Sigmoid colon (tissue), 7 donors: ENCODE results near the gene ANKH. TPM values are rescaled to one million over a fixed set of nuclear protein-coding genes. Genes with fewer than 3 reads are reported as not detected.

Experiments
- DNase-seq: peaks from one replicate; pipeline ENCODE4 v3.0.0-alpha.2; 2019
- H3K27ac ChIP-seq, 4 donors: fragments of 200-600 bp; sonication (generic); one replicate each; pipeline ENCODE4 v1.5.1; 2016 to 2019; ENCODE audit warnings: mild to moderate bottlenecking in 1 of 4
- H3K27me3 ChIP-seq, 3 donors: fragments of 200-600 bp; sonication (generic); one replicate each; pipeline ENCODE4 v1.5.1; 2019; ENCODE audit warnings: mild to moderate bottlenecking in 1 of 3
- H3K36me3 ChIP-seq, 4 donors: fragments of 200-600 bp; sonication (generic); one replicate each; pipeline ENCODE4 v1.5.1; 2016 to 2019
- H3K4me1 ChIP-seq, 4 donors: fragments of 200-600 bp; sonication (generic); one replicate each; pipeline ENCODE4 v1.5.1; 2017 to 2019
- H3K4me3 ChIP-seq, 4 donors: fragments of 200-600 bp; sonication (generic); one replicate each; pipeline ENCODE4 v1.5.1; 2017 to 2019; ENCODE audit warnings: mild to moderate bottlenecking in 2 of 4, moderate library complexity in 1 of 4
- H3K9me3 ChIP-seq, 4 donors: fragments of 200-600 bp in 3 of 4; sonication (generic) in 3 of 4; one replicate each; pipeline versions ENCODE4 v1.5.1 to v1.6.1; 2013 to 2019
- CTCF ChIP-seq, 4 experiments: fragments of 450-650 bp in 3 of 4; fragments of 200-600 bp in 1 of 4; IDR thresholded peaks; one replicate each; pipeline ENCODE4 v1.5.1; 2016 to 2019; ENCODE audit warnings: antibody characterized with exemption in 4 of 4, mild to moderate bottlenecking in 3 of 4, moderate library complexity in 2 of 4
- EP300 ChIP-seq, 4 donors: sonication (generic); formaldehyde crosslinking; IDR thresholded peaks; one replicate each; pipeline ENCODE4 v1.6.1; 2017; ENCODE audit warnings: antibody characterized with exemption in 4 of 4
- POLR2A ChIP-seq, 2 donors: fragments of 450-650 bp; IDR thresholded peaks; one replicate each; pipeline ENCODE4 v1.6.1; 2016; ENCODE audit warnings: antibody characterized with exemption in 2 of 2, mild to moderate bottlenecking in 2 of 2, moderate library complexity in 2 of 2
- POLR2AphosphoS5 ChIP-seq, 4 donors: sonication (generic); formaldehyde crosslinking; IDR thresholded peaks; one replicate each; pipeline ENCODE4 v1.6.1; 2017; ENCODE audit warnings: antibody characterized with exemption in 4 of 4
- WGBS, 2 donors: extraction: QIAGEN DNeasy Blood & Tissue Kit; methylation state at CpG; one replicate each; pipeline ENCODE4 v1.1.7; 2013; 5-methylcytosine and 5-hydroxymethylcytosine counted together
- intact Hi-C: fragments of 100-400 bp; cut with DNase I; formaldehyde crosslinking; loops from one replicate; pipeline ENCODE4 v1.15.1; 2023
- polyA plus RNA-seq, 3 donors: library from polyadenylated mRNA; stranded (reverse); fragments of 200-250 nt; gene quantifications; one replicate each; pipeline ENCODE4 v1.2.3, GENCODE V29; 2013
- total RNA-seq, 4 donors: library from RNA; depleted of rRNA; stranded (reverse); fragments of >200 nt; gene quantifications; one replicate each; pipeline ENCODE4 v1.1.0, GENCODE V29; 2016
- donor health status: healthy with polysubstance abuse.
- donor health status: Bipolar disorder and iron deficiency.
- donor health status: healthy.

ANKH gene
- total and polyA plus RNA-seq, 7 donors: 16.4 to 49.9 (median 24.7) TPM

- no peak for DNase-seq
- Histone ChIP-seq H3K27ac (no peak overlapping the region), H3K4me3 (no peak overlapping the region), H3K9me3 (no peaks in the 10 kb centered on the region), H3K27me3 (no peaks in the 10 kb centered on the region), H3K4me1 (peaks cover 0 to 18% (median 7%) of the 10 kb centered on the region in 4 donors), H3K36me3 (peaks cover 0 to 13% (median 2%) of the 10 kb centered on the region in 4 donors)
- 93 to 94% methylated on average over 13 of the region's 13 CpGs for WGBS, 2 donors
- intact Hi-C loops: loop anchor here (2.0 kb wide), 1 partner anchor 140 kb away; the partner anchor contains the start of gene ANKH
- TF ChIP-seq EP300 (IDR thresholded peaks at IDR 0.05) (no peak), CTCF (IDR thresholded peaks at IDR 0.05) (no peak), POLR2A (IDR thresholded peaks at IDR 0.05) (no peak), POLR2AphosphoS5 (IDR thresholded peaks at IDR 0.05) (no peak)
Observed at GRCh38 chr5:14730466-14730865, 141.1 kb downstream of the ANKH start.

GRCh38 chr5:14729448-14730385 is 141.9 kb downstream of the ANKH start:
- no peak for DNase-seq

GRCh38 chr5:14728459-14728938 is 143.1 kb downstream of the ANKH start:
- WGBS, 2 donors: 26 to 74% methylated on average over 15 of the region's 15 CpGs
- no peak for TF ChIP-seq POLR2AphosphoS5 (IDR thresholded peaks at IDR 0.05)
- no peak for TF ChIP-seq POLR2A (IDR thresholded peaks at IDR 0.05)
- no peak for TF ChIP-seq EP300 (IDR thresholded peaks at IDR 0.05)
- no peak for TF ChIP-seq CTCF (IDR thresholded peaks at IDR 0.05)
- H3K36me3 ChIP-seq: peaks cover 0 to 10% (median 2%) of the 10 kb centered on the region in 4 donors
- H3K9me3 ChIP-seq: no peaks in the 10 kb centered on the region
- no peaks in the 10 kb centered on the region for H3K27me3 ChIP-seq
- peaks cover 0 to 18% (median 7%) of the 10 kb centered on the region in 4 donors for H3K4me1 ChIP-seq
- intact Hi-C loops: no loop called here
- no peak for DNase-seq
- H3K4me3 ChIP-seq: no peak overlapping the region
- no peak overlapping the region for H3K27ac ChIP-seq

More at GRCh38 chr5:14729448-14730385, 141.9 kb downstream of the ANKH start:
- Histone ChIP-seq H3K36me3 (peaks cover 0 to 13% (median 2%) of the 10 kb centered on the region in 4 donors), H3K27ac (no peak overlapping the region), H3K27me3 (no peaks in the 10 kb centered on the region), H3K9me3 (no peaks in the 10 kb centered on the region), H3K4me1 (peaks cover 0 to 18% (median 7%) of the 10 kb centered on the region in 4 donors), H3K4me3 (no peak overlapping the region)
- intact Hi-C loops: loop anchor here (2.0 kb wide), 1 partner anchor 141 kb away; the partner anchor contains the start of gene ANKH
- no peak for TF ChIP-seq EP300 (IDR thresholded peaks at IDR 0.05)
- no peak for TF ChIP-seq POLR2A (IDR thresholded peaks at IDR 0.05)
- TF ChIP-seq CTCF (IDR thresholded peaks at IDR 0.05): no peak
- no peak for TF ChIP-seq POLR2AphosphoS5 (IDR thresholded peaks at IDR 0.05)
- 95% methylated on average over 18 of the region's 18 CpGs for WGBS, 2 donors

GRCh38 chr5:14727928-14728458 is 143.6 kb downstream of the ANKH start:
- DNase-seq: no peak
- Histone ChIP-seq H3K9me3 (no peaks in the 10 kb centered on the region), H3K27ac (no peak overlapping the region), H3K4me1 (peaks cover 0 to 18% (median 7%) of the 10 kb centered on the region in 4 donors), H3K4me3 (no peak overlapping the region), H3K27me3 (no peaks in the 10 kb centered on the region), H3K36me3 (peaks cover 0 to 8% (median 2%) of the 10 kb centered on the region in 4 donors)
- TF ChIP-seq POLR2A (IDR thresholded peaks at IDR 0.05) (no peak), EP300 (IDR thresholded peaks at IDR 0.05) (no peak), CTCF (IDR thresholded peaks at IDR 0.05) (no peak), POLR2AphosphoS5 (IDR thresholded peaks at IDR 0.05) (no peak)
- 82 to 85% methylated on average over 7 of the region's 7 CpGs for WGBS, 2 donors
- intact Hi-C loops: loop anchor here (1.0 to 2.0 kb wide), 2 partner anchors 275 to 287 kb away; no protein-coding TSS in a partner anchor
